Measurements from ENCODE around the gene PHAF1.
A peak's percentile ranks its signal among the peaks of the same experiment; 100 is the strongest.

Gene PHAF1

DNA sequence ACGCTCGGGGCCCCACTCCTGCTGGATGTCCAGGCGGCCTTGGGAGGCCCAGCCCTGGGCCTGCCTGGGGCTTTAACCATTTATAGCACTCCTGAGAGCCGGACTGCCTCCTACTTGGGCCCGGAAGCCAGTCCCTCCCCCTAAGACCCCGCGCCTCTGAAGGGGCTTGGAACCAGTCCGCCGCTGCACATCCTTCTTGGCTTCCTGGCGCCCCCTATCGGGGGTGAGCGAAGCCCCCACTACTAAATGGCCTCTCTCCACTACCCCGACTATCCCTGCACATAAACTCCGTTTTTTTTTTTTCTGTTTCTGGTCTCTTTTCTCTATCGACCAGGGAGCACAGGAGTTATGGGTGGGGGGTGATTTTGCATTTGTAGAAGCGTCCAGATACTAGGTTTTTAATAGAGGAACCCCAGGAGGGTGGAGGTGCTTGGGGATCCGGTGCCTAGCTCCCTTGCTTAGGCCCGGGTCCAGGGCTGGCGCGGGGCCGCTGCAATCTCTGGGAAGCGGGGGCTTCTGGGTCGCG lies 60.0 kb downstream of the PHAF1 start:
- TF ChIP-seq, protein P1, sequence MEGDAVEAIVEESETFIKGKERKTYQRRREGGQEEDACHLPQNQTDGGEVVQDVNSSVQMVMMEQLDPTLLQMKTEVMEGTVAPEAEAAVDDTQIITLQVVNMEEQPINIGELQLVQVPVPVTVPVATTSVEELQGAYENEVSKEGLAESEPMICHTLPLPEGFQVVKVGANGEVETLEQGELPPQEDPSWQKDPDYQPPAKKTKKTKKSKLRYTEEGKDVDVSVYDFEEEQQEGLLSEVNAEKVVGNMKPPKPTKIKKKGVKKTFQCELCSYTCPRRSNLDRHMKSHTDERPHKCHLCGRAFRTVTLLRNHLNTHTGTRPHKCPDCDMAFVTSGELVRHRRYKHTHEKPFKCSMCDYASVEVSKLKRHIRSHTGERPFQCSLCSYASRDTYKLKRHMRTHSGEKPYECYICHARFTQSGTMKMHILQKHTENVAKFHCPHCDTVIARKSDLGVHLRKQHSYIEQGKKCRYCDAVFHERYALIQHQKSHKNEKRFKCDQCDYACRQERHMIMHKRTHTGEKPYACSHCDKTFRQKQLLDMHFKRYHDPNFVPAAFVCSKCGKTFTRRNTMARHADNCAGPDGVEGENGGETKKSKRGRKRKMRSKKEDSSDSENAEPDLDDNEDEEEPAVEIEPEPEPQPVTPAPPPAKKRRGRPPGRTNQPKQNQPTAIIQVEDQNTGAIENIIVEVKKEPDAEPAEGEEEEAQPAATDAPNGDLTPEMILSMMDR (IDR thresholded peaks at IDR 0.05; ENCODE audit: low read depth, low read length): peak; percentile 82

DNA sequence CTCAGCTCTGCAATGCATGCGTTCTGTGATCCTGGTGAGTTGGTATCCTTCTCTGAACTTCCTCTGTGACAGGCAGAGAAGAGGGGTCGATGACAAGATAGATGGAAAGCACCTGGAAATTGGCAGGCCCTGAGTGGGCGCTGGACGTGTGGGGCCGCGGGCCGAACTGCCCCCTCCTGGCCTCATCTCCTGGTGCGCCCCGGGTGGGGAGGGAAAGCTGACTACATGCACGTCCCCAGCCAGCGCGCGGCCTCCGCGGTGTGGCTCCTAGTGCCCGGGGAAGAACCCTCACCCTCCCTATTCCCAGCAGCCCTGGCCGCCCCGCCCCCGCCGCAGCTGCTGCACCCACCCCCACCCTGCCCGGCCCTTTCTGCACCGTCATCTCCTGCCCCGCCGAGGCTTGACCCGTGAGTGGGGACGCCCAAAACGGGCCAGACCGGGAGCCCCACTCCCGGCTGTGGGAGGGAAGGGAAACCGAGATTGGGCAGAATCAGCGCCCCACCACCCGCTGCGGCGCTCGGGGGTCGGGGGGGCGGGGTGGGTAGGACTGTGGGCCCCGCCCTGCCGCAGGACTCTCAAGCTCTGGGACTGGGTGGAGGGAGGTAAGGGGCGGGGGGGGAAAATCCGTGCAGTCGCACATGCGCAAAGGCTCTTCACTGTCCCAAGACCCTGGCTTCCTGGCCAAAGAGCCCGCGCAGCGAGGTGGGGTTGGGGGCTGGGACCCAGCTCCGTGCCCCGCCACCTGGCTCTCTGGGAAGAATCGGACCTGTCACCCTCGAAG lies 60.6 kb downstream of the PHAF1 start, which contains the start of gene NOL3:
Gene NOL3 (plus strand): TSS at position 371 of the 781 bp plus-strand sequence.
- peak within 1 kb of the TSS; percentile 58 for H3K4me3 ChIP-seq (ENCODE audit: low read depth, low read length)
- TF ChIP-seq, protein P1 (IDR thresholded peaks at IDR 0.05; ENCODE audit: low read depth, low read length): no peak; the same call in 1 of the 2 replicates
- H3K27me3 ChIP-seq: no peaks in the 10 kb centered on the region
- H3K4me1 ChIP-seq: peaks cover 18% of the 10 kb centered on the region
- H3K36me3 ChIP-seq: no peaks in the 10 kb centered on the region
- peak; percentile 94 for DNase-seq
- no peaks in the 10 kb centered on the region for H3K9me3 ChIP-seq

More for the DNA sequence above, 60.0 kb downstream of the PHAF1 start:
- H3K27me3 ChIP-seq: no peaks in the 10 kb centered on the region
- peaks cover 14% of the 10 kb centered on the region for H3K4me1 ChIP-seq
- peak; percentile 83 for DNase-seq
- H3K9me3 ChIP-seq: no peaks in the 10 kb centered on the region
- H3K4me3 ChIP-seq (ENCODE audit: low read depth, low read length): peak overlapping the region; percentile 58
- no peaks in the 10 kb centered on the region for H3K36me3 ChIP-seq

DNA sequence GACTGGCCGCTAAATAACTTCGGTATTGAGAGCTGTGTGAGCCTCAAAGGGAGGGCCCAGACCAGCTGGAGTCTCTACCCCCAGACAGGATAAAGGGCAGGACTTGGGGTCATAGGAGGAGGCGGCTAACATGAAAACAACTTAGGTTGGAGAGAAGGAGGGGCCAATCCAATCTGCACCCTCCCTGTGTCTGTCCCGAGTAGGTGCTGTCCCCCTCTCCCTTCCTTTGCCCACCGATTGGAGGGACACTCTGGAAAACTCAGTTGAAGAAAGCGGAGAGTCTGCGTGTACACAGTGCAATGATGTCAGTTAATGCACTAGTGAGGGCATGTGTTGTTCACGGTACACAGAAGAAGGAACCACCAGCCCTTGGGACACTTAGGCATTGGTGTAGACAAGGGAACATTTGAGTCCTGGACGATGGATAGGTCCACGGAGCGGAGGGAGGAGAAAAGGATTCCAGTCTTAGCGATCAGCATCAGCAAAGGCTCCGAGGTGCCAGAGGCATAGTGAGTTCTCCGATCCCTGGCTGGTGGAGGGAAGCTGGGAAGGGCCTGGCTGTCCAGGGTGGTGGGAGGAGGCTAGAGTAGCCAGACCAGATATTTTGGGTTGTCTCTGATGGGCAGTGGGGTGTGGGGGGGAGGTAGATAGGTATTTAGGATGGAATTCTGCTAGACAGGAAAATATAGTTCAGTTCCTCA lies 61.4 kb downstream of the PHAF1 start:
- TF ChIP-seq, protein P1 (IDR thresholded peaks at IDR 0.05; ENCODE audit: low read depth, low read length): no peak
- Histone ChIP-seq H3K27me3 (no peaks in the 10 kb centered on the region), H3K4me1 (peaks cover 18% of the 10 kb centered on the region)

DNA sequence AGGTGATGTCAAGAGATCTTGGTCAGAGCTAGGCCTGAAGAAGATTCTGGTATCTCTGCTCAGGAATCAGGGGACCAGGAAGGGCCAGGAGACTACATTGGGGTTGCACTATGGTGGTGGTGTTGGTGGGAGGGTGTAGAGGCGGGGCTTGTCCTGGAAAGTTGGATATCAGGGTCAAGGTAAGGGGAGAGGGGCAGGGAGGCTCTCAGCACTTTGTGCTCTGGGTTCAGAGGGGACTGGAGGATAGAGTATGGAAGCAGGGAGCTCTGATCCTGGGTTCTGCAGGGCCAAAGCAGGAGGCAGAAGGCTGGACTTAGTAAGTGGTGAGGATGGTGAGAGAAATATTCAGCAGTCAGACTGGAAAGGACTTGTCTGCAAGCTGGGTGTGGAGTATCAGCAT lies 63.6 kb downstream of the PHAF1 start:
- TF ChIP-seq, protein P1 (IDR thresholded peaks at IDR 0.05; ENCODE audit: low read depth, low read length): no peak
- Histone ChIP-seq H3K4me3 (ENCODE audit: low read depth, low read length) (peak overlapping the region; percentile 65), H3K9me3 (no peaks in the 10 kb centered on the region), H3K27me3 (no peaks in the 10 kb centered on the region), H3K4me1 (peaks cover 18% of the 10 kb centered on the region), H3K36me3 (no peaks in the 10 kb centered on the region)
- no peak for DNase-seq

More for the DNA sequence above, 61.4 kb downstream of the PHAF1 start:
- H3K4me3 ChIP-seq (ENCODE audit: low read depth, low read length): peak overlapping the region; percentile 58
- no peak for DNase-seq
- H3K36me3 ChIP-seq: no peaks in the 10 kb centered on the region
- H3K9me3 ChIP-seq: no peaks in the 10 kb centered on the region

DNA sequence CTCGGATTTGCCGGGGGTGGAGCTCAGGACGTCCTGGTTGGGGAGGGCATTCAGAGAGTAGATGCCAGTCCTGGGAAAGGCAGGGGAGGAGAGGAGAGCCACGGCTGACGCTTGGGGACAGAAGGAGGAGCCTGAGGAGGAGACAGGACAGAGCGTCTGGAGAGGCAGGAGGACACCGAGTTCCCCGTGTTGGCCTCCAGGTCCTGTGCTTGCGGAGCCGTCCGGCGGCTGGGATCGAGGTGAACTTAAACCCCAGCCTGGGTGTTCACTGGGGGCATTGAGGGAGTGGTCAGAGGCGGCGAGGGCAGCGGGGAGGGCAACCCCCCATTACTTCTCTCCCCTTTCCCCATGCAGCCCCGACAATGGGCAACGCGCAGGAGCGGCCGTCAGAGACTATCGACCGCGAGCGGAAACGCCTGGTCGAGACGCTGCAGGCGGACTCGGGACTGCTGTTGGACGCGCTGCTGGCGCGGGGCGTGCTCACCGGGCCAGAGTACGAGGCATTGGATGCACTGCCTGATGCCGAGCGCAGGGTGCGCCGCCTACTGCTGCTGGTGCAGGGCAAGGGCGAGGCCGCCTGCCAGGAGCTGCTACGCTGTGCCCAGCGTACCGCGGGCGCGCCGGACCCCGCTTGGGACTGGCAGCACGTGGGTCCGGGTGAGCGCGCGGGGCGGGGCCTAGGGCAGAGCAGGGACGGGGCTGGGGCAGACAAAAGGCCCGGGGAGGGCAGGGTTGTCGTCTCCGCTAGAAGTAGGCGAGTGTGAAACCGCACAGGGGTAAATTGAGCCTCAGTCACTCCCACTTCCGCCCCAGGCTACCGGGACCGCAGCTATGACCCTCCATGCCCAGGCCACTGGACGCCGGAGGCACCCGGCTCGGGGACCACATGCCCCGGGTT lies 64.3 kb downstream of the PHAF1 start:
- H3K27me3 ChIP-seq: no peaks in the 10 kb centered on the region
- H3K4me1 ChIP-seq: peaks cover 18% of the 10 kb centered on the region
- H3K36me3 ChIP-seq: no peaks in the 10 kb centered on the region
- peak; percentile 95 for DNase-seq
- H3K4me3 ChIP-seq (ENCODE audit: low read depth, low read length): peak overlapping the region; percentile 65
- TF ChIP-seq, protein P1 (IDR thresholded peaks at IDR 0.05; ENCODE audit: low read depth, low read length): peak; percentile 25; the same call in 1 of the 2 replicates
- no peaks in the 10 kb centered on the region for H3K9me3 ChIP-seq
